Tibial nerve (tissue), 4 donors: ENCODE results near the gene SOX5. TPM values are rescaled to one million over a fixed set of nuclear protein-coding genes. Genes with fewer than 3 reads are reported as not detected.

Source experiments
- DNase-seq, 2 donors: peaks; one replicate each; pipeline ENCODE4 v3.0.0-alpha.2; 2019; ENCODE audit warnings: low spot score in 2 of 2
- H3K27ac ChIP-seq, 4 donors: fragments of 200-600 bp; sonication (generic) in 3 of 4; one replicate each; pipeline ENCODE4 v1.5.1; 2017 to 2019; ENCODE audit warnings: mild to moderate bottlenecking in 1 of 4
- H3K27me3 ChIP-seq, 2 donors: fragments of 200-600 bp; sonication (generic) in 1 of 2; one replicate each; pipeline versions ENCODE4 v1.5.1 to v1.6.0; 2017 to 2019
- H3K36me3 ChIP-seq, 3 donors: fragments of 200-600 bp; sonication (generic); one replicate each; pipeline ENCODE4 v1.5.1; 2018 to 2019
- H3K4me1 ChIP-seq, 4 donors: fragments of 200-600 bp; sonication (generic) in 3 of 4; one replicate each; pipeline ENCODE4 v1.5.1; 2017 to 2019
- H3K4me3 ChIP-seq, 4 donors: fragments of 200-600 bp; sonication (generic) in 3 of 4; one replicate each; pipeline ENCODE4 v1.5.1; 2017 to 2019; ENCODE audit warnings: mild to moderate bottlenecking in 1 of 4, moderate library complexity in 1 of 4
- H3K9me3 ChIP-seq, 4 donors: fragments of 200-600 bp; sonication (generic) in 3 of 4; one replicate each; pipeline ENCODE4 v1.5.1; 2017 to 2019
- CTCF ChIP-seq, 5 experiments: fragments of 200-600 bp in 3 of 5; fragments of 450-650 bp in 2 of 5; sonication (generic) in 3 of 5; IDR thresholded peaks; one replicate each; pipeline ENCODE4 v1.5.1; 2016 to 2019; ENCODE audit warnings: antibody characterized with exemption in 5 of 5, mild to moderate bottlenecking in 3 of 5, moderate library complexity in 2 of 5
- EP300 ChIP-seq, 2 donors: sonication (generic); formaldehyde crosslinking; IDR thresholded peaks; one replicate each; pipeline ENCODE4 v1.6.1; 2017; ENCODE audit warnings: antibody characterized with exemption in 2 of 2, mild to moderate bottlenecking in 1 of 2
- POLR2A ChIP-seq, 2 donors: fragments of 450-650 bp; IDR thresholded peaks; one replicate each; pipeline ENCODE4 v1.6.1; 2017; ENCODE audit warnings: antibody characterized with exemption in 2 of 2, mild to moderate bottlenecking in 2 of 2, moderate library complexity in 2 of 2
- WGBS, 2 donors: methylation state at CpG; one replicate each; pipeline ENCODE4 v1.1.5; 2018; 5-methylcytosine and 5-hydroxymethylcytosine counted together
- total RNA-seq, 4 donors: library from RNA; depleted of rRNA; stranded (reverse); fragments of >200 nt; gene quantifications; one replicate each; pipeline ENCODE4 v1.1.0, GENCODE V29; 2016

The SOX5 gene
- total RNA-seq, 4 donors from 2014 or later: 24.0 to 53.8 (median 38.6) TPM

- H3K27me3 ChIP-seq: no peaks in the 10 kb centered on the region
- H3K4me3 ChIP-seq: no peak overlapping the region
- no peak for DNase-seq
- no peaks in the 10 kb centered on the region for H3K36me3 ChIP-seq
- TF ChIP-seq POLR2A (IDR thresholded peaks at IDR 0.05) (no peak), CTCF (IDR thresholded peaks at IDR 0.05) (no peak), EP300 (IDR thresholded peaks at IDR 0.05) (no peak)
- 91% methylated on average over 3 of the region's 3 CpGs for WGBS, 2 donors
- no peaks in the 10 kb centered on the region for H3K4me1 ChIP-seq
- H3K27ac ChIP-seq: no peak overlapping the region
- H3K9me3 ChIP-seq: no peaks in the 10 kb centered on the region
Measured at GRCh38 chr12:23581913-23582312, 367.6 kb downstream of the SOX5 start.

DNA sequence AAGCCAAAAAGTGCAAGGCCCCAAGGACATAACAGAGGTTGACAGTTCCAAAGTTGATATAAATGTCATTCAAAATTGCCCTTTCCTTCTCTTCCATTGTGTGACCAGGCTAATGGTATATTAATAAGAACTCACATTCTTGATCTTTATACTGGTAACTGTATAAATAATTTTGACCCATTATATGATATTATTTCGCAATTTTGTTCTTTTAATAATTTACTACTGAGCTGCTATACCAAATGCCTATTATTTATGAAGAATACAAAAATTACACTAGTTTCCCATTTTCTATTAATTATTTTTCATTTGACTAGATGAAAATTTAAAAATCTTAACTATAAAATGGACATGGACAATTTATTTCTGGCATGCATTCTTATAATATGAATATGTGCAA, 370.2 kb downstream of the SOX5 start:
- TF ChIP-seq EP300 (IDR thresholded peaks at IDR 0.05): no peak
- no peak for TF ChIP-seq CTCF (IDR thresholded peaks at IDR 0.05)
- no peak for TF ChIP-seq POLR2A (IDR thresholded peaks at IDR 0.05)

DNA sequence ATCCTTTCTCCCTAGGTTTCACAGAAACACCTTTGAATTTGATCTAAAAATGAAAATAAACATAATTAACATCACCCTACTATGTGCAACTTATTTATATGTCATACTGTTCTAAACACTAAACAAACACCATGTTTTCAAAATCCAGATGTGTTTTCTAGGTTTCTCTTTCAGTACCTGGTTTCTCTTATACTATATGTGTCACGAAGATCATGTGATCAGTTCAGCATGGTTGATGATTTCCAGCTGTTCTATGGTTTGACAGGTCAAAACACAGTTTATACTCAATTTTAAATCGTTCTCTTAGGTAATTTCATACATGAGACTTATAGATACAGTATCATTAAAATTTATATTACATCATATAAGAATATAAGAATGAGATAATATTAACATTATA, 373.1 kb downstream of the SOX5 start:
- H3K4me1 ChIP-seq: no peaks in the 10 kb centered on the region
- no peaks in the 10 kb centered on the region for H3K36me3 ChIP-seq
- H3K9me3 ChIP-seq: no peaks in the 10 kb centered on the region
- 72 to 79% methylated on average over 2 of the region's 2 CpGs for WGBS, 2 donors
- H3K4me3 ChIP-seq: no peak overlapping the region
- H3K27me3 ChIP-seq: no peaks in the 10 kb centered on the region
- TF ChIP-seq POLR2A (IDR thresholded peaks at IDR 0.05) (no peak), EP300 (IDR thresholded peaks at IDR 0.05) (no peak), CTCF (IDR thresholded peaks at IDR 0.05) (no peak)
- no peak for DNase-seq
- H3K27ac ChIP-seq: no peak overlapping the region

More for the DNA sequence above, 370.2 kb downstream of the SOX5 start:
- no peak overlapping the region for H3K27ac ChIP-seq
- H3K9me3 ChIP-seq: no peaks in the 10 kb centered on the region
- no peaks in the 10 kb centered on the region for H3K36me3 ChIP-seq
- no peaks in the 10 kb centered on the region for H3K4me1 ChIP-seq
- no peak for DNase-seq
- 91 to 94% methylated on average over 1 of the region's 1 CpG for WGBS, 2 donors
- no peak overlapping the region for H3K4me3 ChIP-seq
- no peaks in the 10 kb centered on the region for H3K27me3 ChIP-seq

DNA sequence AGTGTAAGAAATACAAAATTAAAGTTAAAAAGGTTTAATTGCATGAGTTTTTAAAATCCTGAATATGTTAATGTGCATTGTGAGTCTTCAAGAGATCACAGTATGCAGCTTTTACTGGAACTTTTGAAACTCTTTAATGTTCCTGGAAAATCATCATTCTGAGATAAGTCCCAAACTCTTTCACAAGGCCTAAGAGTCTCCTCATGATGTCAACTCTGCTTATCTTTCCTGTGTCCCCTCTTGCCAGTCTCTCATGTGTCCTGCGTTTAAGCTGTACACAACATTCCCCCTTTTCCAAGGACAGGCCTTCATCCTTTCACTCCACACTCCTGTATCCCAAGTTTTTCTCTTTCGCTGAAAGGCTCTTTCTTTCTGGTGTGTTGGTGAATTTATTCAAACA, 380.1 kb downstream of the SOX5 start:
- Histone ChIP-seq H3K9me3 (no peaks in the 10 kb centered on the region), H3K36me3 (peaks cover 0 to 13% (median 0%) of the 10 kb centered on the region in 3 donors), H3K27ac (no peak overlapping the region), H3K27me3 (no peaks in the 10 kb centered on the region), H3K4me3 (no peak overlapping the region), H3K4me1 (no peaks in the 10 kb centered on the region)
- TF ChIP-seq POLR2A (IDR thresholded peaks at IDR 0.05): no peak
- no peak for TF ChIP-seq CTCF (IDR thresholded peaks at IDR 0.05)
- no peak for TF ChIP-seq EP300 (IDR thresholded peaks at IDR 0.05)
- 91 to 93% methylated on average over 2 of the region's 2 CpGs for WGBS, 2 donors
- no peak for DNase-seq

DNA sequence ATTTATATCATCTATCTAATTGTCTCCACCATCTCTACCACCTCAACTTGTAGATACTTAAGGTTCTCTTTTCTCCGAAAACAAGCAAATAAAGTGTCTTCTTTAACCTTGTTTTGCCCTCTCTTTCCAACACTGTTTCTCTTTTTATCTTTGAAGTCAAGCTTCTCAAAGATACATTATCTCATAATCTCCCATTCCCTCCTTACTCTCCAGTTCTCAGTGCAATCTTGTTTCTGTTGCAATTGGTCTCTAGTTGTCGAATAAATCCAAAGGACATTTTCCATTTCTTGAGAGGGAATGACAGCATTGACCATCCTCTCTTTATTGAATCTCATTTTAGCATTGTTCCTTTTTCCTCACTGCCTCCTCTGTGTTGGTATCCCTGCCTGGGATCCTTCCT, 383.3 kb downstream of the SOX5 start:
- no peak for TF ChIP-seq EP300 (IDR thresholded peaks at IDR 0.05)
- no peak for TF ChIP-seq CTCF (IDR thresholded peaks at IDR 0.05)
- no peak for TF ChIP-seq POLR2A (IDR thresholded peaks at IDR 0.05)
- Histone ChIP-seq H3K4me1 (no peaks in the 10 kb centered on the region), H3K9me3 (no peaks in the 10 kb centered on the region), H3K4me3 (no peak overlapping the region), H3K27ac (no peak overlapping the region), H3K36me3 (peaks cover 0 to 16% (median 0%) of the 10 kb centered on the region in 3 donors), H3K27me3 (no peaks in the 10 kb centered on the region)
- WGBS, 2 donors: 48 to 50% methylated on average over 2 of the region's 2 CpGs
- DNase-seq: no peak
